HG02610 (cell line): ENCODE data around the gene GLCCI1.
"Not testable (repeated sequence)": the region's sequence is repeated elsewhere in the genome, so short reads cannot be mapped to it uniquely, and the experiment has no call there.

Experiments used
- ATAC-seq: cut with Tn5 transposase; IDR thresholded peaks from one replicate; pipeline ENCODE4 v1.9.1; 2021; ENCODE audit warnings: mild to moderate bottlenecking, moderate library complexity; ENCODE audit not compliant: unreplicated experiment

The GLCCI1 gene

DNA sequence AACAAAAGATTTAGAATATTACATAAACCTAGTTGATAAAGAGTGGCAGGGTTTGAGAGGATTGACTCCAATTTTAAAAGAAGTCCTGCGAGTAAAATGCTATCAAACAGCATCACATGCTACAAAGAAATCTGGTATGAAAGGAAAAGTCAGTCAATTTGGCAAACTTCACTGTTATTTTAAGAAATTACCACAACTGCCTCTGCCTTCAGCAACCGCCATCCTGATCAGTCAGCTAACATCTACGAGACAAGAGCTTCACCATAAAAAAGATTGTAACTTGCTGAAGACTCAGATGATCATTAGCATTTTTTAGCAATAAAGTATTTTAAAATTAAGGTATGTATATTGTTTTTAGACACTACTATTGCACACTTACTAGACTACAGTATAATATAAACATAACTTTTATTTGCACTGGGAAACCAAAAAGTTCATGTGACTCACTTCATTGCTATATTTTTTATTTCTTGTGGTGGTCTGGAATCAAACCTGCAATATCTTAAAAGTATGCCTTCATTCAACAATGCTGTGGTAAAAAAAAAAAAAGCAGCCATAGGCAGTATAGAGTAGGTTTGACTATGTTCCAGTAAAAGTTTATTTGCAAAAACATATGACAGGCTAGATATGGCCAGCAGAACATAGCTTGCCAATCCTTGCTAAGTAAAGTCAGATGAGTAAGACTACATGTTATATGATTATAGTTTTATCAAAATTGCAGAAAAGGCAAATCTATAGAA is 74.4 kb downstream of the GLCCI1 start:
- ATAC-seq: no peak

DNA sequence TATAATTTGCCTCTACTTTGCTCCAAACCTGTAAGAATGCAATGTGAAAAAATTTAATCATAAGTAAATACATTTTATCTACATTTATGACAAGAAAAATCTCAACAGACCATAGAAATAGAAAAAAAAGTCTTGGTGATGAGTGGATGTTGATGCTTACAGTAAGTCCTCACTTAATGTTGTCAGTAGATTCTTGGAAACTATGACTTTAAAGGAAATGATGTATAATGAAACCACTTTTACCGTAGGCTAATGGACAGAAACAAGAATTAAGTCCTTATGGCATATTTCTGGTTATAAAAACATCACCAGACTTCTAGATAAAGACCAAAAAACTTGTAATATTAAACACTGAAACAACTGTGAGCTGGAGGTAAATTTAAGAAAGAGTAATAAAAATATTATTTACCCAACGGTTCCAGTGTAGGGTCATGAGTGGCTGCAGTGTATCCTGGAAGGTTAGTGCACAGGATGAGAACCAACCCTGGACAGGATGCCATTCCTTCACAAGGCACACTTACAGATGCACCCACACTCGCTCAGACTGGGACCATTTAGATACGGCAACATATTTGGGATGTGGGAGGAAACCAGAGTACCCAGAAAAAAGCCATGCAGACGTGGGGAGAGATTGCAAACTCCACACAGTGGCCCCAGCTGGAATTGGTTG is 76.3 kb downstream of the GLCCI1 start:
- ATAC-seq: no peak

DNA sequence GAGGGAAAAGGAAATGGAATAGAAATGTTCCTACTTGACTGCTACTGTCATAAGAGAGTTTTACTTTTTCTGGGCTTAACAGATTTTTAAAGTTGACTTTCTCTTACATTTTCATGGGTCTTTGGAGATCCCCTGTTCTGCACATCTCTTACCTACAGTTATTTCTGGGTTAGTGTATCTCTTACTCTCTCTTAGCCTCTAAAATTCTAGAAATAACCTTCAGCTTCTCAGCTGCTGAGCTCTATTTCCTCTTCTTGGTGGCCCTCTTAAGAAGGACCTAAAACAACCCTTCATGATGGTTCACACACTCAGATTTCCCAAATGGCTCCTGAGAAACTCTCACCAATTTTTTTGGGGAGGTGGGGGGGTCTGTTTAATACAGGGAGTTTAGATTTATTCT is 79.5 kb downstream of the GLCCI1 start:
- ATAC-seq: peak; percentile 51

- no peak for ATAC-seq
These were observed 82.8 kb downstream of the GLCCI1 start for GRCh38 chr7:8051373-8051772.

- no peak for ATAC-seq
These were observed 83.4 kb downstream of the GLCCI1 start for GRCh38 chr7:8051998-8052397.

DNA sequence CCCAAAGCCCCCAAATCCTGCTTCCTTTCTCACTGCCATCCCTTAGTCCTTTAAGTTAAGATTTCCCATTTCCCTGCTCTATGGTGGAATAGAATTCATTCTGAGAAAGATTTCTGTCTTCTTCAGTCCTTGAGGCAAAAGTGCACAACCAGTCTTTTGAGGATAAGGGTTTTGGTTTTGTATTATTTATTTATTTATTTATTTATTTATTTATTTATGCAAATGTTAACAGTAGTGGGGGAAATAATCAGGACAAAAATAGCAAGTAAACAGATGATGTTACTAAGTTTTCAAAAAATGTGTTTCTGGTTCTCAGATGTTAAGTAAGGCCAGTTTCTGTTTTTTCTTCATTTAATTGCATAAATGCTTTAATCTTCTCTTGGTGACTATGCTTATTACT is 84.2 kb downstream of the GLCCI1 start:
- no peak for ATAC-seq

DNA sequence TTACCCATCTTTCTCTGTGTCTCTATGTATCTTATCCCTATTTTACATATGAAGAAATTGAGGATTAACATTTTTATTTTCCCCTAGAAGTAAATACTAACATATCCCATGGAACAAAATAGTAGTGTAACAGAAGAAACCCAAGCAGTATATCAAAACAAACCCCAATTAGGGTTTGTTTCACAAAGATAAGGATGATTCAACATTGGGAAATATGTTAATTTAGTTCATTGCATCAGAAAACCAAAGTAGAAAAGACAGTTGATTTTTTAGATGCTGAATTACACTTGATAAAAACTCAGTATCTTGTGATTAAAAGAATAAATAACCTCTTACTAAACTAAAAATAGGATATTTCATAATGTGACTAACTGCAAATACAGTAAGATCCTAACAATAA is 87.8 kb downstream of the GLCCI1 start:
- no peak for ATAC-seq

- no peak for ATAC-seq
These were observed 89.0 kb downstream of the GLCCI1 start for GRCh38 chr7:8057566-8057965.

DNA sequence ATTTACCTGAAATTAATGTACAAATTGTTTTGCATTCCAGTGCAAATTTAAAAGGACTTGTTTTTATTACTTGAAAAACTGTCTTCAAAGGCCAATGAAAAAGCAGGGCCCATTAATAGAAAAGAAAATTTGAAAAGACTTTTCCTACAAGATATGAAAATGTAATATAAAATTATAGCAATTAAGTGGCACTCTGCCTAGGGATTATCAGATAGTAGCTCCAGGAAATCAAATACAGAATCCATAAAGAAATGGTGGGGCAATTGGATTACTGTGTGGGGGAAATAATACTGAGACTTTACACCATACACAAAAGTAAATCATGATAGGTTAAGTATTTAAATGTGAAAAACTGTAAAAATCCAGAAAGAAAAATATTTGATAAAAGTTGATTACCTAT is 89.7 kb downstream of the GLCCI1 start:
- ATAC-seq: no peak

GRCh38 chr7:8058852-8059251 is 90.3 kb downstream of the GLCCI1 start:
- no peak for ATAC-seq

DNA sequence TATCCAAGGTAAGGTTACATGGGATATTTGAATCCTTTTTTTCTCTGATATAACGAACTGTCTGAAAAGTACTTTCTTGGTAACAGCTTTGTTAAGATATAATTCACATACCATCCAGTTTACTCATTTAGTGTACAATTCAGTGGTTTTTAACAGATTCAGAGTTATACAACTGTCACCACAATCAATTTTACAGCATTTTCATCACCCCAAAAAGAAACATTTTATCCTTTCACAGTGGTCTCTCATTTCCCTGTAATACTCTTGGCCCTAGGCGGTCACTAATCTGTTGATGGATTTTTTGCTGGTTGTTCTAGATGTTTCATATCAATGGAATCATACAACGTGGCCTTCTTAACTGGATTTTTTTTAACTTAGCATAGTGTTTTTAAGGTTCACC is 91.6 kb downstream of the GLCCI1 start:
- no peak for ATAC-seq

DNA sequence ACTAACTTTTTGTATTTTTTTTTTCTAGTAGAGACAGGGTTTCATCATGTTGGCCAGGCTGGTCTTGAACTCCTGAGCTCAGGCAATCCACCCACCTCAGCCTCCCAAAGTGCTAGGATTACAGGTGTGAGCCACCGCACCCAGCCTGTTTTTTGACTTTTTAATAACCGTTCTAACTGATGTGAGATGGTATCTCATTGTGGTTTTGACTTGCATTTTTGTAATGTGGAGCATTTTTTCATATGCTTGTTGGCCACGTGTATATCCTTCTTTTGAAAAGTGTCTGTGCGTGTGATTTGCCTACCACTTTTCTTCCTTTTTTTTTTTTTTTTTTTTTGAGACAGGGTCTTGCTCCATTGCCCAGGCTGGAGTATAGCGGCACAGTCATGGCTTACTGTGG is 94.7 kb downstream of the GLCCI1 start:
- ATAC-seq: not testable (repeated sequence)

DNA sequence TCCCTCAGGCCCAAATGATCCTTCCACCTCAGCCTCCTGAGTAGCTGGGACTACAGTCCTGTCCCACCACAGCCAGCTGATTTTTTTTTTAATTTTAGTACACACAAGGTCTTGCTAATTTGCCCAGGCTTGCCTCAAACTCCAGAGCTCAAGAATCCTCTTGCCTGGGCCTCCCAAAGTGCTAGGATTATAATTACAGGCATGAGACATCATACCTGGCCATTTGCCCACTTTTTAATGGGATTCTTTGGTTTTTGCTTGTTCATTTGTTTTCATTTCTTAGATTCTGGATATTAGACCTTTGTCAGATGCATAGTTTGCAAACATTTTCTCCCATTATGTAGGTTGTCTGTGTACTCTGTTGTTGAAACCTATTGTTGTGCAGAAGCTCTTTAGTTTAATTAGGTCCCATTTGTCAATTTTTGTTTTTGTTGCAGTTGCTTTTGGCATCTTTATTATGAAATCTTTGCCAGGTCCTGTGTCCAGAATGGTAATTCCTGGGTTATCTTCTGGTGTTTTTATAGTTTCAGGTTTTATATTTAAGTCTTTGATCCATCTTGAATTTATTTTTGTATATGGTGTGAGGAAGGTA is 95.2 kb downstream of the GLCCI1 start:
- ATAC-seq: no peak

DNA sequence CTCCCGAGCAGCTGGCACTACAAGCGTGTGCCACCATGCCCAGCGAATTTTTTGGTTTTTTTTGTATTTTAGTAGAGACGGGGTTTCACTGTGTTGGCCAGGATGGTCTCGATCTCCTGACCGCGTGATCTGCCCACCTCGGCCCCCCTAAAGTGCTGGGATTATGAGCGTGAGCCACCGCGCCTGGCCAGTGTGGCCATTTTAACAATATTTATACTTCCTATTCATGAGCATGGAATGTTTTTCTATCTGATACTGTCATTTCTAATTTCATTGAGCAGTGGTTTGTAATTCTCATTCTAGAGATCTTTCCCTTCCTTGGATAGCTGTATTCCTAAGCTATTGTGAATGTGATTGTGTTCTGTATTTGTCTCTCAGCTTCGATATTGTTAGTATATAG is 96.2 kb downstream of the GLCCI1 start:
- ATAC-seq: no peak

- ATAC-seq: no peak
These were observed 96.8 kb downstream of the GLCCI1 start for GRCh38 chr7:8065356-8065813.

GRCh38 chr7:8068892-8069686 is 100.5 kb downstream of the GLCCI1 start:
- ATAC-seq: no peak

DNA sequence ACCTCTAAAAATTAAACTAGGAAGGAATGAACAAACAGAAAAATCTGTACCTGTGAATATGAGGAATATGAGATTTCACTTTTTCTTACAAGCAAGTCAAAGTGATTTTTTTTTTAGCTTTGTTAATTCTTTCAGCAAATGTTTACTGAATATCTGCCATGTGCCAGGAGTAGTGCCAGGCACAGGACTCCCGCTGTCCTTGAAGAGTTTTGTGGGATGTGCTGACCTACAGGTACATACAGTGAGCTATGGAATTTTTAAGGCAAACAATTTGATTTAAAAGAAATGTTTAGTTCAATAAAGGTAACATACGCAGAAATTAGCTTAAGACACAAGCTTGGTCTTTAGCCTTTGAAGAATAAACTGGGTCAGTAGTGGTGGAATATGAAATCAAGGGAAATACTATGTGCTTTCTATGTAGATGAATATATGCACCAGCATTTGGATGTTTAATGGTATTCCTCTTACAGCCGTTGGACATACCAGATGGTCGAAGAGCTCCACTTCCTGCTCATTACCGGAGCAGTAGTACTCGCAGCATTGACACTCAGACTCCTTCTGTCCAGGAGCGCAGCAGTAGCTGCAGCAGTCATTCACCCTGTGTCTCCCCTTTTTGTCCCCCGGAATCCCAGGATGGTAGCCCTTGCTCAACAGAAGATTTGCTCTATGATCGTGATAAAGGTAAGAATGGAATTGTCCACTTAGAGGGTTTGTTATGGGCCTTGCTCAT is 102.0 kb downstream of the GLCCI1 start:
- no peak for ATAC-seq

DNA sequence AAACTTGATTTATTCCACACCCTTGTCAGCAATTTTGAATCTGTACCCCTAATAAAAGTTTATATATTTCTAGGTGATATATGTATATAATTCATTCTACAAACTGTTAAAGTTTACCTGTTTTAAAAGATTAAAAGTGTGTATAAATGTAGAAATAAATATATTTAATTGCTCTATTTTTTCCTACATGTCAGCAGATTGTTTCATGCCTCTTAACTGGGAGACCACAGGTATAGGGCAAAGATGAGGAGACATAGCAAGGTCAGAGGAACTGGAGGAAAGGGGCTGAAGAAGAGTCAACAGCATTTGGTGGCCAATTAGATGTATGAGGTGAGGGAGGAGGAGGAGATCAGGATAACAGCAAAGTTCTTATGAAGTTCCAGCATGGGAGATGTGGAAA is 109.8 kb downstream of the GLCCI1 start:
- ATAC-seq: no peak

GRCh38 chr7:8082762-8083161 is 114.2 kb downstream of the GLCCI1 start:
- ATAC-seq: no peak

DNA sequence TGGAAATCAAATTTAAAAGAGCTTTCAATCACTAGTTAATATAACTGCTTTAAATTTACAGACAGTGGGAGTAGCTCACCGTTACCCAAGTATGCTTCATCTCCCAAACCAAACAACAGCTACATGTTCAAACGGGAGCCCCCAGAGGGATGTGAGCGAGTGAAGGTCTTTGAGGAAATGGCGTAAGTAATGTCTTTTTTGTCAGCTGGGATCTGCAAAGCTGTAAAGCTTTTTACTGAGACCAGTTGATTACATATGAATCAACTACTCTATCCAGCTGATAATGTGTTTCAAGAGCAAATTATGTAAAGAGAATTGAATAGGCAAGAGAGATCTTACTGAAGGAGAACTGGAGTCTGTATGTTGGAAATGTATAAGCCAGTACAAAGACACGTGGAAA is 116.2 kb downstream of the GLCCI1 start:
- ATAC-seq: no peak

DNA sequence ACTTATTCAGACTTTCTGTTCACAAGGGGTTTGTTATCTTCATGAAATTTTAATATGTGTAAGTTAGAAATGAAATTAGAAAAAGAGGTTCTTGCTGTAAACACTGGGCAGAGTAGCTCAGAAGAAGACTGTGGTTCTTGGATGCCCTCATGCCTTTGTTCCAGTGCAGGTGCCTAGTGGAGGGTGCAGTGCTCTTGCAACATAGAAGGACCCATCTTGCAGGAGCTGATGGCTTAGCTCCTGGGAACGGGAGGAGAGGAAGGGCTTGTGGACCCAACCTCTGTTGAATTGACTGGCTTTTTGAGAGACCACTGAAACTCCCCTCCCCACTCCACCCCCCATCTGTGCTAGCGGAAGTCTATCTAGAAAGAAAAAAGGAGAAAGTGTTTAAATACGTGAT is 116.8 kb downstream of the GLCCI1 start:
- ATAC-seq: no peak
